ENCODE results near the gene BOC.

DNA sequence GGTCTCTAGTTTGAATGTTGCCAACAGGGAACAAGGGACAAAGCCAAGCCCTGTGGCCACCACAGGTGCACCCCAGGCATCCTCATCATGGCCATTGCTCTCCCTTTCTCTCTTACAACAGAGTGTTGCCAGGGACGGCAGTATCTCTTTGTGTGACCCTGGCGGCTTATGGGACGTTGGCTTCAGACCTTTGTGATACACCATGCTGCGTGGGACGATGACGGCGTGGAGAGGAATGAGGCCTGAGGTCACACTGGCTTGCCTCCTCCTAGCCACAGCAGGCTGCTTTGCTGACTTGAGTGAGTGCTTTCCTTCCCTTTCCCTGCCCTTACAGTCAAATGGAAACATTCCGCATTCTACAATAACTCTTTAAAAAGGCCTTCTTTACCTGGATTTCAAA lies 38.2 kb downstream of the BOC start:
- TF ChIP-seq POLR2A (IDR thresholded peaks at IDR 0.05) (no peak), CTCF (IDR thresholded peaks at IDR 0.05) (no peak)
